Mesenchymal stem cell (in vitro differentiated cells and primary cell): ENCODE results near the gene LMF1.
A peak's percentile ranks its signal among the peaks of the same experiment; 100 is the strongest.

ENCODE experiments used
- DNase-seq: peaks from one replicate; pipeline ENCODE4 v3.0.0-alpha.2; 2013
- H2AFZ ChIP-seq: one replicate; pipeline ENCODE4 v1.6.1; 2013; ENCODE audit warnings: low read depth, mild to moderate bottlenecking, control low read depth, inconsistent platforms, low read length, moderate library complexity
- H2AK5ac ChIP-seq: 2 replicates; pipeline ENCODE4 v1.6.1; 2013; ENCODE audit warnings: low read length, moderate library complexity, mild to moderate bottlenecking, inconsistent platforms; ENCODE audit not compliant: severe bottlenecking
- H2BK120ac ChIP-seq: one replicate; pipeline ENCODE4 v1.6.1; 2013; ENCODE audit warnings: low read depth, mild to moderate bottlenecking, inconsistent platforms, low read length, moderate library complexity
- H2BK12ac ChIP-seq, 2 experiments: one replicate each; pipeline ENCODE4 v1.6.1; 2013; ENCODE audit warnings: inconsistent platforms in 2 of 2, low read length in 2 of 2, mild to moderate bottlenecking in 2 of 2, moderate library complexity in 2 of 2, control low read depth in 1 of 2
- H2BK15ac ChIP-seq: one replicate; pipeline ENCODE4 v1.6.1; 2013; ENCODE audit warnings: mild to moderate bottlenecking, low read depth, inconsistent platforms; ENCODE audit not compliant: poor library complexity, severe bottlenecking
- H2BK5ac ChIP-seq: 2 replicates; pipeline ENCODE4 v1.6.1; 2013; ENCODE audit warnings: low read depth, mild to moderate bottlenecking, low read length, control low read depth, inconsistent platforms; ENCODE audit not compliant: poor library complexity, severe bottlenecking
- H3K14ac ChIP-seq, 2 experiments: one replicate each; pipeline ENCODE4 v1.6.1; 2013; ENCODE audit warnings: inconsistent platforms in 2 of 2, low read length in 2 of 2, control low read depth in 1 of 2, mild to moderate bottlenecking in 1 of 2, moderate library complexity in 1 of 2
- H3K18ac ChIP-seq, 2 experiments: one replicate each; pipeline ENCODE4 v1.6.1; 2013; ENCODE audit warnings: inconsistent platforms in 2 of 2, low read length in 2 of 2, control low read depth in 1 of 2, low read depth in 1 of 2, mild to moderate bottlenecking in 1 of 2
- H3K23ac ChIP-seq, 2 experiments: one replicate each; pipeline ENCODE4 v1.6.1; 2013; ENCODE audit warnings: inconsistent platforms in 2 of 2, low read length in 2 of 2, mild to moderate bottlenecking in 2 of 2, moderate library complexity in 2 of 2, control low read depth in 1 of 2
- H3K27ac ChIP-seq: 2 replicates; pipeline ENCODE4 v1.5.1; 2013; ENCODE audit warnings: mild to moderate bottlenecking, moderate library complexity, low read length, control low read depth, inconsistent platforms; ENCODE audit not compliant: poor library complexity, severe bottlenecking
- H3K27me3 ChIP-seq, 2 experiments: 2 replicates each; pipeline versions ENCODE4 v1.6.1 to v1.7.0; 2013; ENCODE audit warnings: low read length in 2 of 2, mild to moderate bottlenecking in 2 of 2, moderate library complexity in 2 of 2, control low read depth in 1 of 2, inconsistent platforms in 1 of 2; ENCODE audit not compliant: control insufficient read depth in 1 of 2, insufficient read depth in 1 of 2
- H3K36me3 ChIP-seq, 2 experiments: 2 replicates each; pipeline versions ENCODE4 v1.6.1 to v1.7.0; 2013; ENCODE audit warnings: low read length in 2 of 2, control low read depth in 1 of 2, inconsistent platforms in 1 of 2, low read depth in 1 of 2, mild to moderate bottlenecking in 1 of 2; ENCODE audit not compliant: insufficient read depth in 2 of 2, control insufficient read depth in 1 of 2
- H3K4ac ChIP-seq, 2 experiments: one replicate each; pipeline ENCODE4 v1.6.1; 2013; ENCODE audit warnings: inconsistent platforms in 2 of 2, low read length in 2 of 2, mild to moderate bottlenecking in 2 of 2, moderate library complexity in 2 of 2, control low read depth in 1 of 2, low read depth in 1 of 2
- H3K4me1 ChIP-seq: 2 replicates; pipeline ENCODE4 v1.6.1; 2013; ENCODE audit warnings: low read depth, low read length, control low read depth; ENCODE audit not compliant: control insufficient read depth, insufficient read depth
- H3K4me2 ChIP-seq: 2 replicates; pipeline ENCODE4 v1.6.1; 2013; ENCODE audit warnings: low read length, mild to moderate bottlenecking, inconsistent platforms; ENCODE audit not compliant: poor library complexity, severe bottlenecking
- H3K4me3 ChIP-seq, 2 experiments: 2 replicates each; pipeline versions ENCODE4 v1.5.1 to v1.7.0; 2013; ENCODE audit warnings: low read length in 2 of 2, mild to moderate bottlenecking in 2 of 2, control low read depth in 1 of 2, low read depth in 1 of 2; ENCODE audit not compliant: insufficient read depth in 1 of 2
- H3K79me1 ChIP-seq: replicated peaks from 2 replicates; pipeline ENCODE4 v1.6.1; 2013; ENCODE audit warnings: mild to moderate bottlenecking, control low read depth, low read length, inconsistent platforms; ENCODE audit not compliant: poor library complexity, severe bottlenecking
- H3K9ac ChIP-seq: 2 replicates; pipeline ENCODE4 v1.7.0; 2013; ENCODE audit warnings: mild to moderate bottlenecking, low read length, moderate library complexity
- H3K9me3 ChIP-seq: 2 replicates; pipeline ENCODE4 v1.7.0; 2013; ENCODE audit warnings: mild to moderate bottlenecking, low read length; ENCODE audit not compliant: control insufficient read depth
- H4K8ac ChIP-seq: one replicate; pipeline ENCODE4 v1.6.1; 2013; ENCODE audit warnings: inconsistent platforms, mild to moderate bottlenecking, low read length, moderate library complexity
- H4K91ac ChIP-seq: one replicate; pipeline ENCODE4 v1.6.1; 2013; ENCODE audit warnings: mild to moderate bottlenecking, low read length, inconsistent platforms
- WGBS: methylation state at CpG from one replicate; pipeline ENCODE4 v1.1.7; 2013; ENCODE audit warnings: mixed read lengths; 5-methylcytosine and 5-hydroxymethylcytosine counted together

Gene LMF1

GRCh38 chr16:981695-982144 lies 10.9 kb upstream of the LMF1 start, which contains the start of gene SOX8:
Gene SOX8 (plus strand): TSS chr16:981770. CDS start chr16:981923, 153 bp downstream.
- H2BK12ac ChIP-seq = no peak within 1 kb of the TSS
- no peak within 1 kb of the TSS for H2AK5ac ChIP-seq
- no peak within 1 kb of the TSS for H3K4ac ChIP-seq
- no peak within 1 kb of the TSS for H2BK5ac ChIP-seq
- no peaks in the 10 kb centered on the region for H3K79me1 ChIP-seq
- DNase-seq = no peak
- no peak within 1 kb of the TSS for H2BK120ac ChIP-seq
- no peak within 1 kb of the TSS for H3K23ac ChIP-seq
- no peak within 1 kb of the TSS for H3K9ac ChIP-seq
- no peak within 1 kb of the TSS for H4K8ac ChIP-seq
- 35% methylated on average over 66 of the region's 80 CpGs for WGBS
- peaks cover 10% of the 10 kb centered on the region for H3K4me1 ChIP-seq
- H3K4me2 ChIP-seq = peak within 1 kb of the TSS; percentile 69
- no peaks in the 10 kb centered on the region for H3K36me3 ChIP-seq
- H3K14ac ChIP-seq = no peak within 1 kb of the TSS
- no peak within 1 kb of the TSS for H2BK15ac ChIP-seq
- peak within 1 kb of the TSS; percentile 8 to 65 for H3K4me3 ChIP-seq
- peak within 1 kb of the TSS in 1 of 2 experiments; percentile 54 for H3K18ac ChIP-seq
- no peaks in the 10 kb centered on the region for H3K9me3 ChIP-seq
- H2AFZ ChIP-seq = no peak within 1 kb of the TSS
- no peak within 1 kb of the TSS for H3K27ac ChIP-seq
- no peak within 1 kb of the TSS for H4K91ac ChIP-seq
- peaks cover 22 to 72% of the 10 kb centered on the region in 2 experiments for H3K27me3 ChIP-seq

GRCh38 chr16:980595-980854 lies 9.7 kb upstream of the LMF1 start:
- Histone ChIP-seq H3K4ac (no peak overlapping the region), H4K91ac (no peak overlapping the region), H3K79me1 (no peaks in the 10 kb centered on the region), H3K27ac (no peak overlapping the region), H3K4me2 (peak overlapping the region; percentile 63), H3K4me3 (no peak overlapping the region), H2BK120ac (no peak overlapping the region), H3K9me3 (no peaks in the 10 kb centered on the region), H3K27me3 (peaks cover 24 to 66% of the 10 kb centered on the region in 2 experiments), H4K8ac (no peak overlapping the region), H2BK15ac (no peak overlapping the region), H3K4me1 (peaks cover 10% of the 10 kb centered on the region), H2AFZ (no peak overlapping the region), H2AK5ac (no peak overlapping the region), H2BK12ac (no peak overlapping the region), H3K18ac (peak overlapping the region in 1 of 2 experiments; percentile 54), H3K36me3 (no peaks in the 10 kb centered on the region), H2BK5ac (no peak overlapping the region), H3K14ac (no peak overlapping the region), H3K23ac (no peak overlapping the region), H3K9ac (no peak overlapping the region)
- WGBS = 35% methylated on average over 23 of the region's 31 CpGs
- no peak for DNase-seq

- H3K9ac ChIP-seq = no peak overlapping the region
- no peak overlapping the region for H2AK5ac ChIP-seq
Measured at GRCh38 chr16:979859-980594, 9.2 kb upstream of the LMF1 start.

GRCh38 chr16:979147-979546 lies 8.4 kb upstream of the LMF1 start:
- Histone ChIP-seq H3K4me1 (peaks cover 11% of the 10 kb centered on the region), H3K23ac (no peak overlapping the region), H3K4me2 (no peak overlapping the region), H2BK120ac (no peak overlapping the region), H2AK5ac (no peak overlapping the region), H3K4me3 (no peak overlapping the region), H3K9ac (no peak overlapping the region), H3K36me3 (no peaks in the 10 kb centered on the region), H3K27ac (no peak overlapping the region), H2BK5ac (no peak overlapping the region), H4K91ac (no peak overlapping the region), H3K9me3 (no peaks in the 10 kb centered on the region), H3K27me3 (peaks cover 24 to 68% of the 10 kb centered on the region in 2 experiments), H3K14ac (no peak overlapping the region), H2BK12ac (no peak overlapping the region), H2BK15ac (no peak overlapping the region), H3K18ac (no peak overlapping the region), H3K4ac (no peak overlapping the region), H4K8ac (no peak overlapping the region), H3K79me1 (no peaks in the 10 kb centered on the region), H2AFZ (no peak overlapping the region)
- 86% methylated on average over 14 of the region's 14 CpGs for WGBS
- no peak for DNase-seq

More at GRCh38 chr16:979859-980594, 9.2 kb upstream of the LMF1 start:
- H2BK5ac ChIP-seq = no peak overlapping the region
- no peak overlapping the region for H2BK15ac ChIP-seq
- no peak overlapping the region for H4K91ac ChIP-seq
- H3K14ac ChIP-seq = no peak overlapping the region
- H3K27me3 ChIP-seq = peaks cover 24 to 63% of the 10 kb centered on the region in 2 experiments
- H3K4me2 ChIP-seq = no peak overlapping the region
- no peak overlapping the region for H2BK12ac ChIP-seq
- no peak overlapping the region for H3K27ac ChIP-seq
- peak overlapping the region in 1 of 2 experiments; percentile 28 for H3K23ac ChIP-seq
- peaks cover 10% of the 10 kb centered on the region for H3K4me1 ChIP-seq
- WGBS = 58% methylated on average over 59 of the region's 63 CpGs
- no peak overlapping the region for H2BK120ac ChIP-seq
- H3K4me3 ChIP-seq = no peak overlapping the region
- no peak overlapping the region for H3K18ac ChIP-seq
- H3K36me3 ChIP-seq = no peaks in the 10 kb centered on the region
- H2AFZ ChIP-seq = no peak overlapping the region
- H4K8ac ChIP-seq = no peak overlapping the region
- no peak overlapping the region for H3K4ac ChIP-seq
- no peak for DNase-seq
- H3K79me1 ChIP-seq = no peaks in the 10 kb centered on the region
- H3K9me3 ChIP-seq = no peaks in the 10 kb centered on the region
